ENCODE results near the gene RPL3.

- TF ChIP-seq POLR2AphosphoS5 (IDR thresholded peaks at IDR 0.05; ENCODE audit: low read depth, low read length) = no peak
- TF ChIP-seq REST (IDR thresholded peaks at IDR 0.05; ENCODE audit: insufficient read depth in 1 of 2, low read depth in 2 of 2, low read length in 2 of 2) = no peak
- TF ChIP-seq TAF1 (IDR thresholded peaks at IDR 0.05; ENCODE audit: borderline replicate concordance, insufficient read depth, low read length) = no peak
Observed at GRCh38 chr22:39289975-39290720, 29.3 kb downstream of the RPL3 start.
